Fibroblast of gingiva (primary cell): ENCODE data around the gene ZFHX3.

Experiments used
- DNase-seq: peaks from one replicate; pipeline ENCODE4 v3.0.0-alpha.2; 2011; ENCODE audit warnings: low read depth

The ZFHX3 gene

GRCh38 chr16:72793017-72793416 lies 254.9 kb downstream of the ZFHX3 start:
- DNase-seq, result no peak

GRCh38 chr16:72791786-72792185 lies 256.1 kb downstream of the ZFHX3 start:
- no peak for DNase-seq

- no peak for DNase-seq
Observed at GRCh38 chr16:72789921-72790320, 258.0 kb downstream of the ZFHX3 start.

GRCh38 chr16:72789465-72789864 lies 258.5 kb downstream of the ZFHX3 start:
- no peak for DNase-seq

- no peak for DNase-seq
Observed at GRCh38 chr16:72788269-72788809, 259.6 kb downstream of the ZFHX3 start.

GRCh38 chr16:72787514-72788268 lies 260.2 kb downstream of the ZFHX3 start:
- peak; percentile 89 for DNase-seq

- no peak for DNase-seq
Observed at GRCh38 chr16:72787130-72787513, 260.8 kb downstream of the ZFHX3 start.

GRCh38 chr16:72786606-72787005 lies 261.3 kb downstream of the ZFHX3 start:
- no peak for DNase-seq

GRCh38 chr16:72785886-72786285 lies 262.0 kb downstream of the ZFHX3 start:
- peak; percentile 13 for DNase-seq

GRCh38 chr16:72785171-72785570 lies 262.8 kb downstream of the ZFHX3 start:
- no peak for DNase-seq

GRCh38 chr16:72783716-72784318 lies 264.1 kb downstream of the ZFHX3 start:
- DNase-seq, result no peak

- peak; percentile 7 for DNase-seq
Observed at GRCh38 chr16:72769876-72770275, 278.1 kb downstream of the ZFHX3 start.

GRCh38 chr16:72768591-72768990 lies 279.3 kb downstream of the ZFHX3 start:
- no peak for DNase-seq

- DNase-seq, result no peak
Observed at GRCh38 chr16:72766506-72766905, 281.4 kb downstream of the ZFHX3 start.

- no peak for DNase-seq
Observed at GRCh38 chr16:72764015-72764654, 283.8 kb downstream of the ZFHX3 start.

- DNase-seq, result no peak
Observed at GRCh38 chr16:72760581-72760980, 287.3 kb downstream of the ZFHX3 start.

- DNase-seq, result no peak
Observed at GRCh38 chr16:72753881-72754280, 294.0 kb downstream of the ZFHX3 start.

GRCh38 chr16:72752004-72752695 lies 295.8 kb downstream of the ZFHX3 start:
- no peak for DNase-seq

- no peak for DNase-seq
Observed at GRCh38 chr16:72751076-72751475, 296.9 kb downstream of the ZFHX3 start.

- DNase-seq, result no peak
Observed at GRCh38 chr16:72749091-72749490, 298.8 kb downstream of the ZFHX3 start.

- no peak for DNase-seq
Observed at GRCh38 chr16:72744076-72744793, 303.7 kb downstream of the ZFHX3 start.
